Stomach (tissue), 4 donors: ENCODE data around the gene ANKLE2.

ENCODE experiments used
- POLR2A ChIP-seq, 4 donors: fragments of 450-650 bp; IDR thresholded peaks; one replicate each; pipeline ENCODE4 v1.6.1; 2016; ENCODE audit warnings: antibody characterized with exemption in 4 of 4, control low read depth in 2 of 4, mild to moderate bottlenecking in 1 of 4, moderate library complexity in 1 of 4
- TF ChIP-seq, protein P1 (sequence below), 7 experiments: fragments of 450-650 bp in 4 of 7; fragments of 200-600 bp in 3 of 7; sonication (generic) in 3 of 7; IDR thresholded peaks; one replicate each; pipeline ENCODE4 v1.5.1; 2016 to 2019; ENCODE audit warnings: antibody characterized with exemption in 7 of 7, control low read depth in 2 of 7, mild to moderate bottlenecking in 1 of 7

- TF ChIP-seq POLR2A (IDR thresholded peaks at IDR 0.05): no peak
- TF ChIP-seq, protein P1, sequence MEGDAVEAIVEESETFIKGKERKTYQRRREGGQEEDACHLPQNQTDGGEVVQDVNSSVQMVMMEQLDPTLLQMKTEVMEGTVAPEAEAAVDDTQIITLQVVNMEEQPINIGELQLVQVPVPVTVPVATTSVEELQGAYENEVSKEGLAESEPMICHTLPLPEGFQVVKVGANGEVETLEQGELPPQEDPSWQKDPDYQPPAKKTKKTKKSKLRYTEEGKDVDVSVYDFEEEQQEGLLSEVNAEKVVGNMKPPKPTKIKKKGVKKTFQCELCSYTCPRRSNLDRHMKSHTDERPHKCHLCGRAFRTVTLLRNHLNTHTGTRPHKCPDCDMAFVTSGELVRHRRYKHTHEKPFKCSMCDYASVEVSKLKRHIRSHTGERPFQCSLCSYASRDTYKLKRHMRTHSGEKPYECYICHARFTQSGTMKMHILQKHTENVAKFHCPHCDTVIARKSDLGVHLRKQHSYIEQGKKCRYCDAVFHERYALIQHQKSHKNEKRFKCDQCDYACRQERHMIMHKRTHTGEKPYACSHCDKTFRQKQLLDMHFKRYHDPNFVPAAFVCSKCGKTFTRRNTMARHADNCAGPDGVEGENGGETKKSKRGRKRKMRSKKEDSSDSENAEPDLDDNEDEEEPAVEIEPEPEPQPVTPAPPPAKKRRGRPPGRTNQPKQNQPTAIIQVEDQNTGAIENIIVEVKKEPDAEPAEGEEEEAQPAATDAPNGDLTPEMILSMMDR (IDR thresholded peaks at IDR 0.05): no peak
Measured at GRCh38 chr12:132789099-132789471, 27.5 kb upstream of the ANKLE2 start.
